ENCODE results near the gene RAI1.

GRCh38 chr17:17709815-17710321 lies 28.6 kb downstream of the RAI1 start:
- TF ChIP-seq U2AF1 (optimal IDR thresholded peaks at IDR 0.05; ENCODE audit: low read depth, low read length) (no peak), CCDC6 (CRISPR knock-in tag; IDR thresholded peaks at IDR 0.05) (no peak), KLF15 (CRISPR knock-in tag; IDR thresholded peaks at IDR 0.05; ENCODE audit: borderline replicate concordance) (no peak), NFYB (CRISPR knock-in tag; IDR thresholded peaks at IDR 0.05) (no peak), REPIN1 (CRISPR knock-in tag; IDR thresholded peaks at IDR 0.05; ENCODE audit: borderline replicate concordance, low read depth) (no peak), ZFP41 (CRISPR knock-in tag; IDR thresholded peaks at IDR 0.05; ENCODE audit: borderline replicate concordance) (no peak), ZMAT3 (CRISPR knock-in tag; conservative IDR thresholded peaks at IDR 0.05) (no peak)

All from HepG2 (cell line).